B cell (primary cell): ENCODE results near the gene CASTOR1. TPM values are rescaled to one million over a fixed set of nuclear protein-coding genes. Genes with fewer than 3 reads are reported as not detected.

Experiments
- ATAC-seq: fragments of 200-7000 bp; cut with Tn5 transposase; one replicate; pipeline ENCODE4 v1.10.0; 2021; ENCODE audit warnings: low read depth, mild to moderate bottlenecking, moderate number of reproducible peaks, moderate library complexity
- CTCF ChIA-PET: fragments of 350-600 bp; sonication (Branson Sonifier 250); formaldehyde crosslinking; loops from one replicate; lab custom pipeline; 2021; ENCODE audit warnings: antibody characterized with exemption, inconsistent platforms; lab: Charles Lee
- POLR2A ChIA-PET: fragments of 350-600 bp; sonication (Branson Sonifier 250); formaldehyde crosslinking; loops from one replicate; lab custom pipeline; 2021; ENCODE audit warnings: antibody characterized with exemption; lab: Charles Lee
- DNase-seq: peaks from one replicate; pipeline ENCODE4 v3.0.0; 2013
- H2AFZ ChIP-seq: 2 replicates; pipeline ENCODE4 v1.6.1; 2012; ENCODE audit warnings: mild to moderate bottlenecking, low read depth, low read length; ENCODE audit not compliant: insufficient read depth, poor library complexity, severe bottlenecking
- H3K27ac ChIP-seq, 2 donors: 1 replicate in 1 of 2; 2 replicates in 1 of 2; pipeline ENCODE4 v1.5.1; 2012 to 2013; ENCODE audit warnings: low read length in 2 of 2, mild to moderate bottlenecking in 2 of 2, moderate library complexity in 1 of 2
- H3K27me3 ChIP-seq, 4 experiments: fragments of 200-600 bp in 1 of 4; sonication (generic) in 1 of 4; replicated peaks in 1 of 4; 1 replicate in 2 of 4; 2 replicates in 2 of 4; pipeline versions ENCODE4 v1.6.1 to v1.7.0; 2013 to 2016; ENCODE audit warnings: low read length in 3 of 4, mild to moderate bottlenecking in 2 of 4, mixed read lengths in 1 of 4, moderate library complexity in 1 of 4; ENCODE audit not compliant: insufficient read depth in 4 of 4, control insufficient read depth in 3 of 4; ENCODE audit errors: control extremely low read depth in 1 of 4
- H3K36me3 ChIP-seq, 2 experiments: replicated peaks in 1 of 2; 1 replicate in 1 of 2; 2 replicates in 1 of 2; pipeline versions ENCODE4 v1.6.1 to v1.7.1; 2013; ENCODE audit warnings: low read length in 1 of 2; ENCODE audit not compliant: insufficient read depth in 2 of 2, control insufficient read depth in 1 of 2; ENCODE audit errors: control extremely low read depth in 1 of 2, extremely low read depth in 1 of 2
- H3K4me1 ChIP-seq, 2 donors: fragments of 200-600 bp in 1 of 2; sonication (generic) in 1 of 2; 1 replicate in 1 of 2; 2 replicates in 1 of 2; pipeline versions ENCODE4 v1.5.1 to v1.6.1; 2013 to 2017; ENCODE audit warnings: low read length in 2 of 2; ENCODE audit not compliant: control insufficient read depth in 2 of 2, insufficient read depth in 2 of 2
- H3K4me2 ChIP-seq: replicated peaks from 2 replicates; pipeline ENCODE3; 2012; ENCODE audit warnings: mild to moderate bottlenecking, low read depth, low read length; ENCODE audit not compliant: poor library complexity, severe bottlenecking
- H3K4me3 ChIP-seq, 5 experiments: fragments of 200-600 bp in 1 of 5; sonication (generic) in 1 of 5; 1 replicate in 3 of 5; 2 replicates in 2 of 5; pipeline versions ENCODE4 v1.5.1 to v1.7.0; 2011 to 2016; ENCODE audit warnings: low read length in 4 of 5, mild to moderate bottlenecking in 4 of 5, low read depth in 2 of 5, control low read depth in 1 of 5, moderate library complexity in 1 of 5; ENCODE audit not compliant: insufficient read depth in 1 of 5; ENCODE audit errors: control extremely low read depth in 1 of 5, extremely low read depth in 1 of 5
- H3K79me2 ChIP-seq: fragments of 200-600 bp; sonication (generic); one replicate; pipeline ENCODE4 v1.6.0; 2016; ENCODE audit warnings: low read length; ENCODE audit not compliant: control insufficient read depth, insufficient read depth
- H3K9ac ChIP-seq: fragments of 200-600 bp; sonication (generic); 2 replicates; pipeline ENCODE4 v1.6.1; 2017; ENCODE audit warnings: mild to moderate bottlenecking, low read length, moderate library complexity
- H3K9me3 ChIP-seq, 3 donors: one replicate each; pipeline versions ENCODE4 v1.6.1 to v1.7.1; 2013; ENCODE audit warnings: low read length in 2 of 3; ENCODE audit not compliant: control insufficient read depth in 2 of 3, insufficient read depth in 1 of 3; ENCODE audit errors: control extremely low read depth in 1 of 3
- H4K20me1 ChIP-seq: 2 replicates; pipeline ENCODE4 v1.6.0; 2012; ENCODE audit warnings: mild to moderate bottlenecking, low read length; ENCODE audit not compliant: insufficient read depth, control insufficient read depth, poor library complexity, severe bottlenecking
- H3K27ac Mint-ChIP-seq: one replicate; pipeline ENCODE4 v1.8.0; 2021; ENCODE audit warnings: mixed read lengths
- H3K27me3 Mint-ChIP-seq: one replicate; pipeline ENCODE4 v1.8.0; 2021; ENCODE audit warnings: mixed read lengths
- H3K4me1 Mint-ChIP-seq: one replicate; pipeline ENCODE4 v1.8.0; 2021; ENCODE audit warnings: mixed read lengths
- H3K4me3 Mint-ChIP-seq: one replicate; pipeline ENCODE4 v1.8.0; 2021; ENCODE audit warnings: mixed read lengths
- H3K9me3 Mint-ChIP-seq: one replicate; pipeline ENCODE4 v1.8.0; 2022; ENCODE audit warnings: mixed read lengths; ENCODE audit not compliant: insufficient read depth
- CTCF ChIP-seq: fragments of 200-600 bp; IDR thresholded peaks from one replicate; pipeline ENCODE4 v1.8.0; 2022; ENCODE audit warnings: antibody characterized with exemption, mild to moderate bottlenecking
- EZH2 ChIP-seq: IDR thresholded peaks from 2 replicates; pipeline ENCODE4 v1.6.1; 2012; ENCODE audit warnings: borderline replicate concordance, low read depth, mild to moderate bottlenecking, moderate library complexity, low read length; ENCODE audit not compliant: insufficient read depth, poor library complexity, severe bottlenecking
- WGBS: methylation state at CpG from one replicate; pipeline ENCODE4 v1.1.5; 2013; ENCODE audit warnings: missing lambda C conversion rate; ENCODE audit not compliant: insufficient coverage; 5-methylcytosine and 5-hydroxymethylcytosine counted together
- intact Hi-C: fragments of 100-400 bp; cut with micrococcal nuclease; formaldehyde crosslinking; loops from one replicate; pipeline ENCODE4 v1.10.0; 2022
- polyA plus RNA-seq: library from polyadenylated mRNA; depleted of rRNA; stranded (reverse); fragments of >200 nt; gene quantifications from 2 replicates; pipeline ENCODE4 v1.2.3, GENCODE V29; 2012
- total RNA-seq, 2 donors: library from RNA; stranded (reverse); fragments of 120-200 nt in 1 of 2; gene quantifications; 1 replicate in 1 of 2; 2 replicates in 1 of 2; pipeline versions ENCODE4 v1.2.3 to v1.2.4, GENCODE V29; 2013 to 2022

CASTOR1 gene
- total and polyA plus RNA-seq, 2 donors (not counting 1 experiment from before 2014, with no cell fraction given) = 16.3 to 18.4 TPM

- Histone ChIP-seq H3K36me3 (peaks cover 0 to 24% of the 10 kb centered on the region in 2 experiments), H3K9ac (peak overlapping the region; percentile 77), H3K79me2 (peaks cover 3% of the 10 kb centered on the region), H4K20me1 (peaks cover 8% of the 10 kb centered on the region), H3K9me3 (no peaks in the 10 kb centered on the region), H3K27me3 (no peaks in the 10 kb centered on the region), H3K27ac (peak overlapping the region in 1 of 2 donors; percentile 72), H2AFZ (peak overlapping the region; percentile 92), H3K4me2 (peak overlapping the region; percentile 98), H3K4me3 (peak overlapping the region; percentile 48 to 83 (median 70)), H3K4me1 (peaks cover 23 to 44% of the 10 kb centered on the region in 2 donors)
- H3K9me3 Mint-ChIP-seq = no peaks in the 10 kb centered on the region
- peaks cover 38% of the 10 kb centered on the region for H3K4me1 Mint-ChIP-seq
- TF ChIP-seq EZH2 = no peak
- TF ChIP-seq CTCF = no peak
- ATAC-seq = no peak
- ChIA-PET POLR2A (interaction anchor here (0.7 to 5.9 kb wide), 9 partner anchors 16 to 138 kb away, joined by 3 to 64 read pairs (median 16); partner anchors contain the start of genes CCDC157, RNF215, SF3A1 and TBC1D10A), CTCF (interaction anchor here (0.6 to 13.2 kb wide), 36 partner anchors 8 to 868 kb away, joined by 3 to 510 read pairs (median 6); partner anchors contain the start of genes CCDC157, MTFP1, RNF215 and SEC14L2)
- intact Hi-C loops = loop anchor here (1.0 to 5.0 kb wide), 4 partner anchors 17 to 304 kb away; partner anchors contain the start of genes PES1 and SF3A1
- 17% methylated on average over 17 of the region's 27 CpGs for WGBS
- H3K27ac Mint-ChIP-seq = peak overlapping the region; percentile 64
- H3K27me3 Mint-ChIP-seq = no peaks in the 10 kb centered on the region
- DNase-seq = no peak
- H3K4me3 Mint-ChIP-seq = peak overlapping the region; percentile 93
Measured at GRCh38 chr22:30288419-30289140, 725 bp downstream of the CASTOR1 start.
